GM12873 (cell line): Measurements from ENCODE around the gene ITPR2.

Source experiments
- CTCF ChIP-seq: IDR thresholded peaks from 2 replicates; pipeline ENCODE4 v1.5.1; 2012; ENCODE audit warnings: low read depth, mild to moderate bottlenecking, moderate library complexity, low read length, control low read depth; ENCODE audit not compliant: insufficient read depth; ENCODE audit errors: missing control alignments

The ITPR2 gene

GRCh38 chr12:26642361-26642760 lies 190.6 kb downstream of the ITPR2 start:
- no peak for TF ChIP-seq CTCF

GRCh38 chr12:26636710-26637328 lies 196.2 kb downstream of the ITPR2 start:
- no peak for TF ChIP-seq CTCF

GRCh38 chr12:26633591-26634210 lies 199.3 kb downstream of the ITPR2 start:
- no peak for TF ChIP-seq CTCF

- TF ChIP-seq CTCF, result no peak
Observed at GRCh38 chr12:26632756-26633155, 200.2 kb downstream of the ITPR2 start.

GRCh38 chr12:26631846-26632245 lies 201.1 kb downstream of the ITPR2 start:
- TF ChIP-seq CTCF, result no peak

GRCh38 chr12:26630546-26631027 lies 202.4 kb downstream of the ITPR2 start:
- TF ChIP-seq CTCF, result no peak

- TF ChIP-seq CTCF, result no peak
Observed at GRCh38 chr12:26629864-26630263, 203.1 kb downstream of the ITPR2 start.
